MM.1S (cell line): ENCODE results near the gene CIAO1.
A peak's percentile ranks its signal among the peaks of the same experiment; 100 is the strongest.

Experiments
- DNase-seq: peaks from one replicate; pipeline ENCODE4 v3.0.0-alpha.2; 2015
- H2AFZ ChIP-seq: fragments of 300-600 bp; sonication (generic); 2 replicates; pipeline ENCODE4 v1.6.0; 2016; ENCODE audit warnings: antibody characterized with exemption, low read length
- H3F3A ChIP-seq: fragments of 300-600 bp; sonication (generic); 2 replicates; pipeline ENCODE4 v1.6.1; 2016; ENCODE audit warnings: mild to moderate bottlenecking, antibody characterized with exemption, low read length, moderate library complexity, mixed read lengths; ENCODE audit not compliant: insufficient read depth
- H3K27ac ChIP-seq: fragments of 300-600 bp; sonication (generic); 2 replicates; pipeline ENCODE4 v1.5.1; 2016; ENCODE audit warnings: mild to moderate bottlenecking, low read length
- H3K27me3 ChIP-seq: fragments of 300-600 bp; sonication (generic); replicated peaks from 2 replicates; pipeline ENCODE4 v1.6.0; 2016; ENCODE audit warnings: low read length; ENCODE audit not compliant: insufficient read depth
- H3K36me3 ChIP-seq: fragments of 300-600 bp; sonication (generic); replicated peaks from 2 replicates; pipeline ENCODE4 v1.6.1; 2016; ENCODE audit warnings: mild to moderate bottlenecking, low read length, mixed read lengths; ENCODE audit not compliant: insufficient read depth
- H3K4me1 ChIP-seq: fragments of 300-600 bp; sonication (generic); 2 replicates; pipeline ENCODE4 v1.6.1; 2016; ENCODE audit warnings: low read length, mixed read lengths
- H3K4me2 ChIP-seq: fragments of 300-600 bp; sonication (generic); 2 replicates; pipeline ENCODE4 v1.6.0; 2016; ENCODE audit warnings: low read depth, low read length
- H3K4me3 ChIP-seq: fragments of 300-600 bp; sonication (generic); 2 replicates; pipeline ENCODE4 v1.5.1; 2016; ENCODE audit warnings: low read length, mixed read lengths
- H3K79me2 ChIP-seq: fragments of 300-600 bp; sonication (generic); 2 replicates; pipeline ENCODE4 v1.6.1; 2016; ENCODE audit warnings: mixed run types, low read length, mixed read lengths
- H3K9ac ChIP-seq: fragments of 300-600 bp; sonication (generic); 2 replicates; pipeline ENCODE4 v1.6.1; 2016; ENCODE audit warnings: low read length, mixed read lengths
- H3K9me2 ChIP-seq: fragments of 300-600 bp; sonication (generic); replicated peaks from 2 replicates; pipeline ENCODE4 v1.6.1; 2016; ENCODE audit warnings: mild to moderate bottlenecking, low read length, mixed read lengths; ENCODE audit not compliant: insufficient read depth
- H3K9me3 ChIP-seq: fragments of 300-600 bp; sonication (generic); replicated peaks from 2 replicates; pipeline ENCODE4 v1.6.1; 2016; ENCODE audit warnings: mild to moderate bottlenecking, low read length, mixed read lengths; ENCODE audit not compliant: insufficient read depth
- H4K20me1 ChIP-seq: fragments of 300-600 bp; sonication (generic); 2 replicates; pipeline ENCODE4 v1.6.1; 2016; ENCODE audit warnings: mild to moderate bottlenecking, low read length, moderate library complexity, mixed read lengths; ENCODE audit not compliant: insufficient read depth
- CTCF ChIP-seq: fragments of 300-600 bp; sonication (generic); IDR thresholded peaks from 2 replicates; pipeline ENCODE4 v1.5.1; 2016; ENCODE audit warnings: antibody characterized with exemption, low read length, mixed read lengths
- EZH2 ChIP-seq: fragments of 300-600 bp; sonication (generic); optimal IDR thresholded peaks from 2 replicates; pipeline ENCODE3; 2017; ENCODE audit warnings: low read depth, mild to moderate bottlenecking, antibody characterized with exemption, low read length, mixed read lengths
- EZH2phosphoT487 ChIP-seq: fragments of 300-600 bp; sonication (generic); IDR thresholded peaks from 2 replicates; pipeline ENCODE4 v1.6.1; 2018; ENCODE audit warnings: antibody characterized with exemption, low read length

The CIAO1 gene

DNA sequence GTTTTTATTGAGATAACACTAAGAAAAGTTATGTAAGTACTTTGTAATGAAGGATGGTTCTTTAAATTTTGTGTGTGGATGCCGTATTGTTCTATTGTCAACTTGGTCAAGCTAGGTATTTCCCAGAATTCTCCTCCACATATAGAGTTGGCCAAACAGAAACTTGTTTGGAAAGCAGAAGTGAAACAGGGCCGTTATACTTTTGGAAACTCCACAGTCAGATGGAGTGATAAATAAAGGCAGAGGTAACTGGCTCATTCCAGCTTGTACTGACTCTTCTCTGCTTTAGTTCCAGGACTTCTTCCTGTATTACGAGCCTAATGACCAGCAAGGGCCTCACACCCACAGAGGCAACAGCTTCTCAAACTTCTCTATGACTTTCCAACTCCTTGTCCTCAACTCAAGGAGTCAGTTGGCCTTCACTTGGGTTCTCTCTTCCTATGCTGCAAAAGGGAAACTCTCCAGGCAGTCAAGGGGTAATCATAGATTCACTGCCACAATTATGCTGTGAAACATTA, 41.0 kb upstream of the CIAO1 start:
- H3K27ac ChIP-seq: peak overlapping the region; percentile 91
- H3K9ac ChIP-seq: peak overlapping the region; percentile 59
- H3F3A ChIP-seq: peaks cover 16% of the 10 kb centered on the region
- TF ChIP-seq EZH2phosphoT487 (no peak), EZH2 (no peak), CTCF (no peak)
- H3K9me2 ChIP-seq: no peaks in the 10 kb centered on the region
- H3K9me3 ChIP-seq: no peaks in the 10 kb centered on the region
- peak overlapping the region; percentile 68 for H3K4me2 ChIP-seq
- no peaks in the 10 kb centered on the region for H3K27me3 ChIP-seq
- no peaks in the 10 kb centered on the region for H4K20me1 ChIP-seq
- peaks cover 14% of the 10 kb centered on the region for H3K4me1 ChIP-seq
- no peaks in the 10 kb centered on the region for H3K36me3 ChIP-seq
- H3K4me3 ChIP-seq: peak overlapping the region; percentile 22; the same call in 1 of the 2 replicates
- peak overlapping the region; percentile 52 for H2AFZ ChIP-seq
- H3K79me2 ChIP-seq: peaks cover 7% of the 10 kb centered on the region
- peak; percentile 70 for DNase-seq

DNA sequence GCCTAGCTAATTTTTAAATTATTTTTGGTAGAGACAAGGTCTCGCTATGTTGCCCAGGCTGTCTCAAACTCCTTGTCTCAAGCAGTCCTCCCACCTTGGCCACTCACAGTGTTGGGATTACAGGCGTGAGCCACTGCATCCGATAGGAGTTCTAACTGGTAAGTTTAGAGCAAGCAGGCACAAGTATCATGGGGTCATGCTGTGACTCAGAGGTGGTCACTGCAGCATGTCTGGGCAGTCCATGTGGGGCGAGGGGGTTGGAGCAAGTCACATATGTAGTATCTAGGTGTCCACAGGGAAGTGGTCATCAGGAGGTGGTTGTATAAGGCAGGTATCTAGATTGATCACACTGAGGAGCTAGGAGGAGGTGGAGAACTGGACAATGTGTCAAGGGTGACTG, 34.7 kb upstream of the CIAO1 start:
- no peak for DNase-seq
- Histone ChIP-seq H3K9me3 (no peaks in the 10 kb centered on the region), H3K27me3 (no peaks in the 10 kb centered on the region), H3K36me3 (no peaks in the 10 kb centered on the region), H2AFZ (no peak overlapping the region), H3K4me3 (no peak overlapping the region), H3K4me2 (no peak overlapping the region), H3K9me2 (no peaks in the 10 kb centered on the region), H3K9ac (no peak overlapping the region), H4K20me1 (no peaks in the 10 kb centered on the region), H3K27ac (no peak overlapping the region), H3K4me1 (peaks cover 12% of the 10 kb centered on the region), H3K79me2 (peaks cover 7% of the 10 kb centered on the region), H3F3A (peaks cover 8% of the 10 kb centered on the region; the same call in 1 of the 2 replicates)
- TF ChIP-seq EZH2phosphoT487 (no peak), EZH2 (no peak)

DNA sequence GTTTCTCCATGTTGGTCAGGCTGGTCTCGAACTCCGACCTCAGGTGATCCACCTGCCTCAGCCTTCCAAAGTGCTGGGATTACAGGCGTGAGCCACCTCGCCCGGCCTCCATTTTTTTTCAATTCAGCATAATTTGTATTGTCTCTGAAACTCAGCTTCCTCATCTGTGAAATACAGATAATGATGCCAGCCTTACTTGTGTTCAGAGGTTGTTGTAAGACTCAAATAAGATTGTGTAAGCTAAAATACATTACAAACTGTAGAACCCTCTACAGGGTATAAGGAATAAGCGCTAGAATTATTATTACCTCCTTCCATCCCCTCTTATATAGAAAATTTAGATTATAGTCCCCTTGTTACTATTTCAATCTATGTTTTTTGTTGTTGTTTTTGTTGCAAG, 32.6 kb upstream of the CIAO1 start:
- Histone ChIP-seq H3K9me3 (no peaks in the 10 kb centered on the region), H3K79me2 (no peaks in the 10 kb centered on the region), H3K27me3 (no peaks in the 10 kb centered on the region), H2AFZ (no peak overlapping the region), H3K4me3 (no peak overlapping the region), H3K9me2 (no peaks in the 10 kb centered on the region), H4K20me1 (no peaks in the 10 kb centered on the region), H3K27ac (peak overlapping the region; percentile 35; the same call in 1 of the 2 replicates), H3K4me1 (peaks cover 12% of the 10 kb centered on the region), H3K4me2 (peak overlapping the region; percentile 22; the same call in 1 of the 2 replicates), H3F3A (peaks cover 8% of the 10 kb centered on the region; the same call in 1 of the 2 replicates), H3K36me3 (no peaks in the 10 kb centered on the region), H3K9ac (no peak overlapping the region)
- TF ChIP-seq EZH2phosphoT487: no peak
- TF ChIP-seq CTCF: no peak
- TF ChIP-seq EZH2: no peak
- no peak for DNase-seq

DNA sequence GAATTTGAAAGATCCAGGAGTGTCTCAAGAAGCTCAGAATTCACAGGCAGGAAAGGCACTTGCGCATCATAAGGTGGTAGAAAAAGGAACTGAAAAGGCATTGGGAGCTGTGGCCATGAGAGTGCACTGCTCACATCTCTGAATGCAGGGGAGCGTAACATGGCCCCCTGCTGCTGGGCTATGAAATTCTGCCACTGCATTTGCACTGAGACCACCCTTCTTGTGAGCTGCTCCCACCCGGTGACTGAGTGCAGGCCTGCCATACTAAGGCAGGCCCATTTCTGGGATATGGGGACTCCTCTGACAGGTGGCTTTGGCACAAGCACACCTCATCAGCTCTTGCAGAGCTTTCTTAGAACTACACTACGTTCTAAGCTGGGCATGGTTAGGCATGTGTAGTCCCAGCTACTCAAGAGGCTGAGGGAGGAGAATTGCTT, 32.1 kb upstream of the CIAO1 start:
- peaks cover 8% of the 10 kb centered on the region; the same call in 1 of the 2 replicates for H3F3A ChIP-seq
- H4K20me1 ChIP-seq: no peaks in the 10 kb centered on the region
- no peaks in the 10 kb centered on the region for H3K27me3 ChIP-seq
- H3K4me2 ChIP-seq: peak overlapping the region; percentile 44; the same call in 1 of the 2 replicates
- no peaks in the 10 kb centered on the region for H3K36me3 ChIP-seq
- no peaks in the 10 kb centered on the region for H3K9me3 ChIP-seq
- H3K9ac ChIP-seq: peak overlapping the region; percentile 9; the same call in 1 of the 2 replicates
- H3K4me3 ChIP-seq: no peak overlapping the region
- H2AFZ ChIP-seq: peak overlapping the region; percentile 20; the same call in 1 of the 2 replicates
- peak overlapping the region; percentile 35; the same call in 1 of the 2 replicates for H3K27ac ChIP-seq
- H3K79me2 ChIP-seq: no peaks in the 10 kb centered on the region
- peaks cover 12% of the 10 kb centered on the region for H3K4me1 ChIP-seq
- TF ChIP-seq EZH2: no peak
- TF ChIP-seq CTCF: peak; percentile 48
- no peak for TF ChIP-seq EZH2phosphoT487
- DNase-seq: no peak
- no peaks in the 10 kb centered on the region for H3K9me2 ChIP-seq
